ENCODE data around the gene CHRNA5.
"Not testable (repeated sequence)": the region's sequence is repeated elsewhere in the genome, so short reads cannot be mapped to it uniquely, and the experiment has no call there.

The CHRNA5 gene

DNA sequence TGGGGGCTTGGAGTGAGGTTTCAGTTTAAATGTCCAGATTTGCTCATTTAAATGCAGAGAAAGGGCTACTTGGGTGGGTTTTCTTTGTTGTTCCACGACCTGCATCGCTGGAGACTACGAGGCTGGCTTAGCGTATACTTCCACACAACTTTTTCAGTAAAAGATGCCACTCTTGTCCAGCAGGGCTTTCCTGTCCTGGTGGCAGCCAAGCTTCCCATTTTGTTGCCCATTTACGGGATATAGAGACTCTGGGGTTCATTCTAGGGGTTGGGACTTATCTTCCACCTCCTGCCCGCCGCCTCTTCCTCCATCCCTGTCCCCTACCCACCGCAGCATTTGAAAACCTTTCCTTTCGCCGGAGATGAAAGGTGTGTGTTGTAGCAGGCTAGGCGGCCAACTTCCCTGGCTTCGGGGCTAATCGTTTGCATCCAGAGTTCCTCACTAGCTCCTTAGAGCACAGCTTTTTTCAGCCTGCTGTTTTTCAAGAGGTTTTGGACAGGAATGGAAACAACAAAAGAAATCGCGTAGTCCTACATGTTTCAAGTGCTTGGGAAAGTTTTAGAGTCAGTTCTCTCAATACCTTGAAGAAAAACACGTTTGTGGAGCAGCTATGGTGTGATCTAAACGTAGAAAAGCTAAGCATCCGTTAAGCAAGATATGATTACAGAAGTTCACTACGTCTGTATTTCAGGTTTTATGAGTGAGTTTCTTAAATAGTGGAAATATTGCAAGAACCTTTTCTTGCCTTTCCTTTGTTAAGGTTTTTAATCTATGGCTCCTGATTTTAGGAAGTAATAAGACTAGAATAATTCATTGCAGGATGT is 843 bp downstream of the CHRNA5 start:
- DNase-seq (ENCODE audit: low read depth in 3 of 3), result no peak

DNA sequence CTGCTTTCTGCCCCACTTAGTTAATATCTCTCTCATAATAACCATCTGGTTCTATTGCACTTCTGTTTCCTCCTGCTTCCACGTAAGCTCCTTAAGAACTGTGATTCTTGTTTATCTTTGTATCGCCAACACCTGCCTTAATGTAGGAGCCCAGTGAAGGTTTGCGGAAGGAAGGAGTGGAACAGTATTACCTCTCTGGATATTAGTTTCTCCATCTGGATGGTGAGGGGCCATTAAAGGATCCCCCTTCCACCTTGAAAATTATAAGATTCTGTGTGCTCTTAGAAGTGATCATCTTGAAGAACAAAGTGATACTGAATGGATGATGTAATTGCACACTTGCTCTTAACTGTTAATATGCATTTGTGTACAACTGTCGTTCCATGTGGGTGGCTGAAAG is 2.2 kb downstream of the CHRNA5 start:
- DNase-seq (ENCODE audit: low read depth in 3 of 3), result no peak

DNA sequence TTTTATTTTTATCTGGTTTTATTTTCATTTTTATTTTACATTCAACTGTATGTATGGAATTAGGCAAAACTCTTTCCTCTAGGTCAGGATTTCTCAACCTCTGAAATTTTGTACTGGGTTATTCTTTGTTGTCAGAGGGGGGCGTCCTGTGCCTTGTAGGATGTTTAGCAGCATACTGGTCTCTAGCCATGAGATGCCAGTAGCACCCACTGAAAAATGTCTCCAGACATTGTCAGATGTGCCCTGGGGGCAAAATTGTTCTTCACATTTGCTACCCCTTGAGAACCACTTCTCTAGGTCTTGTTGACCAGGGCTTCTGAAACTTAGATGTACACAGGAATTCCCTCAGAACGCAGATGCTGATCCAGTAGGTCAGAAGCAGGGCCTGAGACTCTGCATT is 5.4 kb downstream of the CHRNA5 start:
- DNase-seq (ENCODE audit: low read depth in 3 of 3), result no peak

DNA sequence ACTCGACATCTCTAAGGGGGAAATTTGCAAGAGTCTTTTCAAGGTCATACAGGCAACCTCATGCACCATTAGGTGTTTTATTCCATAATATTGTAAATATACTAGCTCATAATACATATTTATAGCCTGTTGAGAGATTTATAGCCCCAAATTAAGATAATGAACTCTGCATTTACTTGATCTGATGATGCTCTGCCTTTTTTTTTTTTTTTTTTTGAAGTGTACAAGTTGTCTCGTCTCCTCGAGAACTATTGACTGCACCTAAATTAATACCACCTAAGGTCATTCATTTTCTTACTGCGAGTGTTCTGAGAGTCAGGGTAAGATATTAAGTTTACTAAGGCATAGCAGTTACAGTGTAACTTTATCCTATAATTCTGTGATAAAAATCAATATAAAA is 6.1 kb downstream of the CHRNA5 start:
- no peak for DNase-seq (ENCODE audit: low read depth in 3 of 3)

DNA sequence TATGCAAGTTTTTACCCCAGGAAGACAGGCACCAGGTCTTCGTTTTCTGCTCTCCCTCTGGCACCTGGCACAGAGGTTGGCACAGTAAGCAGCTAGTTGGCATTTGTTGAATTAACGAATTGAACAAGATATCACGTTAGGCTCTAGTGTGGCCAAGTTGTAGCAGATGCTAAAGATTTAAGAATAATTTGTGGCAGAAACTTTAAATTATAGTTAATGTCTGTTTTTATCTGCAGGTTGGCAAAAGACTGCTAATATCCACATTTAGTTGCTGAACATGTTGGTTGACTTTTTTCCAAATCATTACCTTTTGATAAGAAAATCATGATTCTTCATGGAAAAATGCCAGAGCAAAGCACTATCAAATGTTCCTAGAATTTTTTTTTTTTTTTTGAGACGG is 8.1 kb downstream of the CHRNA5 start:
- DNase-seq (ENCODE audit: low read depth in 3 of 3), result no peak

DNA sequence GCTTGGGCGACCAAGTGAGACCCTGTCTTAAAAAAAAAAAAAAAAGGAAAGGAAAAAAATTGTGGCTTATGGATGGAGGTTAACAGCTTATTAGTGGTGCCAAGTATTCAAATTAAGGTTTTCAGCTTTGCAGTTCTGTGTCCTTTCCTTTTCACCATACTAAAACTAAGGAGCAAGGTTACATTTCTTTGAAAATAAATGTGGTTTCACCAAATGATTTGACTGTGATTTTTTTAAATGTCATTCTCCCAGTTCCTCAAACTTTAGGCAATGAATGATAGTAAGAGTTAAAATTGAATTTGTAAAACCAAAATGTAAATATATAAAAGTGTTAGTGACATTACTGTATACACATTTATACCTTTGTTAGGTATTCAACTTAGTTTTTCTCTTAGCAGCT is 9.6 kb downstream of the CHRNA5 start:
- DNase-seq (ENCODE audit: low read depth in 3 of 3), result no peak

DNA sequence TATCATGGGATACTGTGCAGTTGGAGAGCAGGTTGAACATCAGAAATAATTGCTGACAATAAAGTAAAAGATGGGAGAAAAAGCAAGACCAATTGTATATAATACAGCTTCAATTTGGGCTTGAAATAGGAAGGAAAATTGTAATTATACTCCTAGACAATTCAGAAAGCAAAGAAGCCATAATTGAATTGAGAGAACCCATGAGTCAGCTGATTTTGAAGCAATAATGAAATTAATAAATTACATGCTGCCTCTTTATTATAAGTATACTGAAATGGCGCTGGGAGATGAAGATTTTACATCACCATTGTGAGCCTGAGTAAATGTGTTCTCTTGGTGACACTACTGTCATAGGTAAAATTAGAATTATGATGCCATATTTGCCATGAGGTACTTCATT is 32.3 kb downstream of the CHRNA5 start:
- no peak for DNase-seq (ENCODE audit: low read depth in 3 of 3)

DNA sequence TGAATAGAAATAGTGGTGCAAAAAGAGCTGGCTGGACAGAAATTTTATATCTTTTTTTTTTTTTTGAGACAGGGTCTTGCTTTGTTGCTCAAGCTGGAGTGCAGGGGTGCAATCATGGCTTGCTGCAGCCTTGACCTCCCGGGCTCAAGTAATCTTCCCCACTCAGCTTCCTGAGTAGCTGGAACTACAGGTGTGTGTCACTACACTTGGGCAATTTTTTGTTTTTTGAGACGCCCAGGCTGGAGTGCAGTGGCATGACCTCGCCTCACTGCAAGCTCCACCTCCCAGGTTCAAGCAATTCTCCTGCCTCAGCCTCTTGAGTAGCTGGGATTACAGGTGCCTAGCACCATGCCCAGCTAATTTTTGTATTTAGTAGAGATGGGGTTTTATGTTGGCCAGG is 33.0 kb downstream of the CHRNA5 start:
- no peak for DNase-seq (ENCODE audit: low read depth in 3 of 3)

DNA sequence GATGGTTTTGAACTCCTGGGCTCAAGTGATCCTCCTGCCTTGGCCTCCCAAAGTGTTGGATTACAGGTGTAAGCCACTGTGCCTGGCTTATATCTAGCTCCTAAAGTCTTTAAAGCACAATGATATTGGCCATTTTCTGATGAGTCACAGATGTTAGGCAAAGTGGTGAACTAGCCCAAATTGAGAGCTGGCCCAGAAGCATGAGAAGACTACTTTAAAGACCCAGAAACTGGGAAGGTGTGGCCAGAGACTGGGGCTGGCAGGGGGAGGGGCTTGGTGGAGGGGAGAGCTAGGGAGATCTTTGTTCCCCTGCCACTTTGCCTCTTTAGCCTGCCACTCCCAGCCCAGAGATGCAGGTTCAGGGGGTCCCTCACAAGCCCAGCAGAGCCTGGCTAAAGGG is 33.9 kb downstream of the CHRNA5 start:
- DNase-seq (ENCODE audit: low read depth in 3 of 3), result no peak

DNA sequence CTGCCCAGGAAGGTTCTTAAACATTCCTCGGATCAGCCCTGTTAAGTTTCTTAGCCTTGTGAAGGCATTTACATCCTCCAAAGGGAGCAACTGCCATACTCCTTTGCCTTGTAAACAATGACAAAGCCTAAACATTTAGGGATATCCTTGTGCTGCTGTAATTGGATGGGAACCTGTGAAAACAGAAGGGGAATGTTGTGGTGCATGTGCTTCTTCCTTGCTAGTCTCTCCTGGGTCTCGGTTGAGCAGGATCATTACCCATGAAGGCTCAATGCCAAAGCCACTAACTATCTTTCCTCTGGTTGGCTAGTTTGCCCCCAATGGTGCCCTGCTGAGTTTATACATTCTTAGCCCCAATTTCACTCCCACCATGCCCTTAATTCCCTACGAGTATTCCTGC is 38.1 kb downstream of the CHRNA5 start:
- no peak for DNase-seq (ENCODE audit: low read depth in 3 of 3)

DNA sequence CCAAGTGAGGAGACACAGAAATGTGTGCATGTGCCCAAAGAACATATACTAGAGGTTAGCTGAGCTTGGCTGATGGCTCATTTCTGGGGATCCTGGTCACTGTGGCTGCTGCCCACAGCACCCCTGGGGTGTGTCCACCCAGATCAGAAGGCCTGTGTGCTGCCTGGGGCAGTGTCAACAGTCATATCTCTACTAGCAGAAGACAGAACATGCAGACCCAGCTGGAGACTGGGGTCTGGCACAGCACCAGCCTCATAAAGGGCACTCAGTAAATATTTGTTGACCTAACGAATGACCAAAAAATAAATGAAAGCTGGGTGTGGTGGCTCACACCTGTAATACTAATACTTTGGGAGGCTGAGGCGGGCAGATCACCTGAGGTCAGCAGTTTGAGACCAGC is 39.1 kb downstream of the CHRNA5 start:
- DNase-seq (ENCODE audit: low read depth in 3 of 3), result no peak

DNA sequence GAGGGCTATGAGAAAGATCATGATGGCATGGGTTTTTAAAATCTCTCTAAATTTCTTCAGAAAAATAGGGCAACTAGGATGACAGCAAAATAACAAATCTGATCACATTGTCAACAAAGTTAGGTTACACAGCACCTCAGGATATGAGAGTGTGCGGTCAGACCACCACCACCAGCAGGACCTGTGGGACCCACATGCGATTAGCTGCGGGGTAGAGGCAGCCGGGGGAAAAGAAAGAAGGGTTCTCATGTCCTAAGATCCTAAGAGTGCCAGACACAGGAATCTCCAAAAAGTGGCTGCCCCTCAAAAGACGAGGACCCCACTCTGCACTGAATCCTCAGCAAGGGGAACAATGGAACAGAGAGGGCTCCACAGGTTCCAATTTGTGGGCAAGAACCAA is 39.9 kb downstream of the CHRNA5 start:
- DNase-seq (ENCODE audit: low read depth in 3 of 3), result no peak

DNA sequence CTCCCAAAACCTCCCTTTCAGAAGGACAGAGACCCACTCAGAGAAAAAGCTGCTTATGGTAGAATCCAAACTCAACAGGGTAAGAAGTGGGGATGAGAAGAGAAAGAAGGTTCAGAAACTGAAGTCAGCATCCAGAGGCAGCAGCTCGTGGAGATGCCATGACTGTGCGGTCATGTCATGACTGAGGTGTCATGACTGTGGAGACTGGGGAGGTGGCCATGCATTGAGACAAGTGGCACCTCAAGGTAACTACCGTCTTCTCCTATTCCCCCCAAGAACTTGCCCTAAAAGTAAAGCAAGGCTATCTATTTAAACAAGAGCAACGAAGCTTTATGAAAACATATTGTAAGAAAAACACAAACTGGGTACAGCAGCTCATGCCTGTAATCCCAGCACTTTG is 40.4 kb downstream of the CHRNA5 start:
- no peak for DNase-seq (ENCODE audit: low read depth in 3 of 3)

DNA sequence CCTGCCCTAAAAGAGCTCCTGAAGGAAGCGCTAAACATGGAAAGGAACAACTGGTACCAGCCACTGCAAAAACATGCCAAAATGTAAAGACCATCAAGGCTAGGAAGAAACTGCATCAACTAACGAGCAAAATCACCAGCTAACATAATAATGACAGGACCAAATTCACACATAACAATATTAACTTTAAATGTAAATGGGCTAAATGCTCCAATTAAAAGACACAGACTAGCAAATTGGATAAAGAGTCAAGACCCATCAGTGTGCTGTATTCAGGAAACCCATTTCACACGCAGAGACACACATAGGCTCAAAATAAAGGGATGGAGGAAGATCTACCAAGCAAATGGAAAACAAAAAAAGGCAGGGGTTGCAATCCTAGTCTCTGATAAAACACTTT is 44.2 kb downstream of the CHRNA5 start:
- DNase-seq (ENCODE audit: low read depth in 3 of 3), result not testable (repeated sequence)

DNA sequence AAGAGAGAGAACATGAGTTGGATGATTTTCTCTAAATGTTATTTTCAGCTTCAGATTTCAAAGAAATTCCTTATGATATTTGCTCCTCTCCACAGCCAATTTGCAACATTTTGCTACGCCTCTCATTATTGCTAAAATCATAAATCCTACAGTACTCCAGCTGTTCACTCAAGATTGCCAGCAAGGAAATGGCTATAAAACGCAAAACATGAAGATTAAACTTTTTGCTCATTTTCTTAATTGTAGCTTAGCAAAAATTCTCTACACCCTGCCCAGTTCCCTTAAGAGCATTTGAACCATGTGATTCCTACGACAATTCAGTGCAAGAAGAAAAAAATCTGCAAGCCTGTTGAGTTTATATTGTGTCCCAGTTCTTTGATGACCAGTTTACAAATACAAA is 48.7 kb downstream of the CHRNA5 start:
- no peak for DNase-seq (ENCODE audit: low read depth in 3 of 3)

DNA sequence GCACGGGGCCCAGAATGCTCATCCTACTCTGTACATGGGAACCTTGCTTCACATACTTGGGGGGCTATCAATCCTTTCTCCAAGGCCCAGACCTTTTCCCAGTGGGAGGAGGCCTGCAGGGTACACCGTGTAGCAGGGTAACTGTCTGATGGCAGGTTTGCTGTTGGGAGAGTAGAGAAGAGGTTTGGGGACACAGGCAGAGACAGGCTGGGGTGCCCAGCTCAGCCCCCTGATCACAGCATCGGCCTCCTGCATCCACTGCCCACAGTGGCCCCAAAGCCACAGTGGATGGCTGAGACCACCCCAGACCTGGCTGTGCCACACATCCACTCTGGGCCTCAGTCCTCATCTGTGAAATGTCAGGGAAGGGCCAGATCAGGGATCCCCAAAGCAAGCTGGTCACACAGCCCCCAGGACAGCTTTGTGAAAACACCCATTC is 49.9 kb downstream of the CHRNA5 start:
- DNase-seq (ENCODE audit: low read depth in 3 of 3), result no peak

DNA sequence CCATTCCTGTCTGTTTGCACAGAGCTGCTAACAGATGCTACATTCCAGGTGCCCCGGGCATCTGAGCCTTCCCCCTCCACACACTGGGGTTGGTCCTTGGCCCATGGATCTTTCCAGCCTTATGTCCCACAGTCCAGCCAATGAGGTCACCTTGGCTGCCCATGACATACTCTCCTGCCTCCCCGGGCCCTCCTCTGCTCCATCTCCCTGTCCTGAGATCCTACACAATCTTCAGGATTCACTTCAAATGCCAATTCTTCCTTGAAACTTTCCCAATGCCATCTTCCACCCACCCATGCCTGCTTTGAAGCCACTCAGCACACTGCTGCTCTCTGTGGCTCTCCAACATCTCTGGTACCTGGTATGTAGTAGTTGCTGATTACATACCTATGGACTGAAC is 51.2 kb downstream of the CHRNA5 start:
- no peak for DNase-seq (ENCODE audit: low read depth in 3 of 3)

DNA sequence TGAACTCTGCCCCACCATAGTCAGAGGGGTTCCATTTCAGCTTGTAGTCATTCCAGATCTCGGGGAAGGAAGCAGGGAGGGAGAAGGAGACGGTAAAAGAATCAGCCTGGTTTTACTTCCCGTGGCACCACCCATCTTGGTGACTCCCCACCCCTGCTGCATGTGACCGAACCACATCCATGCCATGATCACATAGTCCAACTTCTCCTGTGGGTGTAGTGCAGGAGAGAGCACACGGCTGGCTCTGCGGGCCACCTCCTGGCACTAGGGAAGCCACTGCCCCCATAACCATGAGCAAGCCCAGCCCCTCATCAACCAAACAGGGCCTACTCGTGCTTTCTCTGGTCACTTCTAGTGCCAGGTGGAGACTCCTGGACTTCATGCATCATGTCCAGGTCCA is 51.8 kb downstream of the CHRNA5 start:
- no peak for DNase-seq (ENCODE audit: low read depth in 3 of 3)

DNA sequence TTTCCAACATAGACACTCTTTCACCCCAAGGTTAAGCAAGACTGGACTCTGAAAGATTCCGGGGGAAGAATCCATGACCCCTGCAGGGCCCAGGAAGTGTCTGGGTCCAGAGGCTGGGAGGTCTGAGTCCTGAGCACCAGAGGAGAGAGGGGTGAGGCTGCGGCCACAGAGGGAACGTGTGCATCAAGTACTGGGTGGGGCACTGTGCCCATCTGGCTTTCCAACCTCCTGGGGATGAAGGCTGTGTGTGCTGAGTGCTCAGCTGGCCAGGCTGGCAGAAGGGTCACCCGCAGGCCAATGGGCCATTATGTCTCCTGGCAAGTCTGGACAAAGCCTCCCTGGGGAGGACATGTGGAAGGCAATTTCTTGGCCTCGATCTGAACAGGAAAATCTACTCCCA is 52.2 kb downstream of the CHRNA5 start:
- no peak for DNase-seq (ENCODE audit: low read depth in 3 of 3)

DNA sequence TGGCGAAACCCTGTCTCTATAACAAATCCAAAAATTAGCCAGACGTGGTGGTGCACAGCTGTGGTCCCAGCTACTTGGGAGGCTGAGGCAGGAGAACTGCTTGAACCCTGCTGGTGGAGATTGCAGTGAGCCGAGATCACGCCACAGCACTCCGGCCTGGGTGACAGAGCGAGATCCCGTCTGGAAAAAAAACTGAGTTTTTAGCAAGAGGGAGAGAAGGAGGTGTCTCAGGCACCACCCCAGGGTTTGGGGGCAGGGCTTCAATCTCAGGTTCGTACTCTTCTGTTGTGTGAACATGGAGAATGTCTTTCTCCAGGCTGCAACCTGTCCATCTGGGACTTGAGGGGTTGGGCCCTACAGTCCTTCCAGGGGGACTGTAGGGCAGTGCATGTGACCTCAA is 52.7 kb downstream of the CHRNA5 start:
- no peak for DNase-seq (ENCODE audit: low read depth in 3 of 3)

DNA sequence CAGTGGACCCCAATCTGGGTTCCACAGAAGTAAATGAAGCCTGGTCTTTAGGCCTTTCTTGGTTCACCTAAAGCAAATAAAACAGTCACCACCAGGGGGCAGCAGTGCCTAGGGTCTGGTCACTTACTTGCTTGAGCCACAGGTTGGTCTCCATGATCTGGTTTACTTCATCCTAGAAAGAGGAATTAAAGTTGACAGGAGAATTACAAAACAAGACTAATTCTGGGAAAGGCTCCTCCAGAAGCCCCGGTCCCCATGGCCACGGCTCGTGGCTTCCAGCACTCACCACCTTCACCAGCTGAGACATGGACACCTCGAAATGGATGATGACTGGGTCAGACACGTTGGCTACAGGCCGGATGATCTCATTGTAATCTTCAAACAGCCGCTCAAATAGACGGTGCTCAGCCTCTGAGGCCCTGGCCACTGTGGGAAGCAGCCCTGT is 53.2 kb downstream of the CHRNA5 start:
- peak; percentile 40 to 70 (median 70) for DNase-seq (ENCODE audit: low read depth in 3 of 3)

DNA sequence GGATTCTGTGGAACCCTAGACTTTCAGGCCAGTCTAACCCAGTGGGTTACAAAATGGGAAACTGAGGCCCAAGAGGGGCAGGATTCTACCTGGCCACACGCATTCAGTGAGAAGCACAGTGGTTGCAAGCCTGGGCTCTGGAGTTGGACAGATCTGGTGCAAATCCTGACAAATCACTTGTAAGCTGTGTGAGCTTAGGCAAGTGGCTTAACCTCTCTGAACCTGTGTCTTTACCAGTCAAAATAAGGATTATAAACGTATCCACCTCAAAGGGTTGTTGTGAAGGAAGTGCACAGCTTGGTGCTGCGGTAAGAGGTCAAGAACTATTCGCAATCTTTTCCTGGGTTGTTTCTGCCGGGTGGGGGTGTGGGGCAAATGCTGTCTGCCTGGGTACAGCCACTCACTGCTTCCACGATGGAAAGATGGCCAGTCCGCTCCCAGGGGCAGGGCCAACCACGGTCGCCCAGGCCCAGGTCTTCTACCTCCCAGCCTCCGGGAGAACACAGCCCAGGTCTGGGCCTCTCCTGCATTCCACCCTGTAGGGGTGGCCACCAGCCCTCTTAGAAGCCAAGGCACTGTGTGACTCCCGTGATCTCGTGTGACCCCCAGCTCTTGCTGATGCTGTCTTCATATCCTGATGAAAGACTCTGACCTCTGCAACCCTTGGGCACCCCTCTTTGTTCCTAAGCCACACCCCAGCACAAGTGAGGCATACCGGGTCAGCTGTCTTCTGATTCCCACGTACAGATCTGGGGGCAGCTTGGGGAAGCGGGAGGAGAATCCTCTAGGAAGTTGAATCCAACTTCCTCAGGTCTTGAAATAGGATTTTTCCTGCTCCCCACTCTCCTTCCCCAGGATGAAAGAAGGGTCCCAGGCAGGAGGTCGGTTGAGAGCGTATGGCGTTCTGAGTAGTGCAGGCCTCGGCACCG is 54.0 kb downstream of the CHRNA5 start:
- DNase-seq (ENCODE audit: low read depth in 3 of 3), result no peak

DNA sequence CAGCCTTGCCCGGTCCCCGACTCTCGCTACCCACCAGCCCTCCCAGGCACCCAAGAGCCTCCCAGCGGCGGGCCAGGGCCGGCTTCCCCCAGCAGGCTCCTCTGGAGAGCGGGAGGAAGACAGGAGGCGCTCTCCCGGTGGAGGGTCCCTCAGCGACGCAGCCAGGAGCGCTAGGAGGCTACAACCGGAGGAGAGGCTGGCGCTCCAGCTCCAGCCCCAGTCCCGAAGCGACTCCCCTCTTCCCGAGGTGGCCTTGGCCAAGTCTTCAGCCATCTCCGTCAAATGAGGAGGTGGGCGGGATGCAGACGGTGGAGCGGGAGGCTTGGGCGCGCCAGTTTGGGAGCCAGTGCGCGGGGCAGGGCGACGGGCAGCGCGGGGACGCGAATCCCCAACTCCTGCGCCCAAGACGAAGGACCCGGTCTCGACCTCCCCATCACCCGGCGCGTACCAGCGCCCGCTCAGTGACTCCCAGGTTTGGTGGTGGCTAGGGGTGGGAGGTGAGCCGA is 54.8 kb downstream of the CHRNA5 start:
- DNase-seq (ENCODE audit: low read depth in 3 of 3), result no peak

Measured in stimulated activated CD4-positive, alpha-beta T cell treated with anti-CD3 and anti-CD28 coated beads, TNF-alpha, amount 100 ng/mL, for 4 hours (primary cell).